Mucosa of descending colon (tissue), 3 donors: ENCODE measurements around the gene NF2. TPM values are rescaled to one million over a fixed set of nuclear protein-coding genes. Genes with fewer than 3 reads are reported as not detected.

Source experiments
- ATAC-seq: fragments of 200-7000 bp; cut with Tn5 transposase; one replicate; pipeline ENCODE4 v1.9.1; 2020; ENCODE audit warnings: mild to moderate bottlenecking, moderate library complexity
- DNase-seq, 3 donors: peaks; one replicate each; pipeline ENCODE4 v3.0.0-alpha.2; 2020
- H3K36me3 ChIP-seq: fragments of 200-600 bp; one replicate; pipeline ENCODE4 v1.8.0; 2021; ENCODE audit warnings: low read depth, mild to moderate bottlenecking
- H3K4me1 ChIP-seq: fragments of 200-600 bp; one replicate; pipeline ENCODE4 v1.8.0; 2021; ENCODE audit warnings: low read depth, mild to moderate bottlenecking
- H3K4me3 ChIP-seq: fragments of 200-600 bp; one replicate; pipeline ENCODE4 v1.8.0; 2021; ENCODE audit warnings: mild to moderate bottlenecking
- H3K9me3 ChIP-seq: fragments of 200-600 bp; one replicate; pipeline ENCODE4 v1.8.0; 2021; ENCODE audit warnings: mild to moderate bottlenecking
- intact Hi-C, 2 donors: fragments of 100-400 bp; cut with DNase I in 1 of 2; cut with micrococcal nuclease in 1 of 2; formaldehyde crosslinking; loops; one replicate each; pipeline versions ENCODE4 v1.11.0 to v1.11.1; 2022; cut with DNase I, micrococcal nuclease
- total RNA-seq, 3 donors: library from RNA; stranded (reverse); fragmentation: NEBNext Ultra II Directional in 2 of 3; extraction: Animal tissue kit (Norgen Biotek cat#: 25700) in 2 of 3; gene quantifications; one replicate each; pipeline versions ENCODE4 v1.2.1 to v1.2.4, GENCODE V29; 2021 to 2023
- TF ChIP-seq, protein P1 (sequence below): fragments of 200-600 bp; IDR thresholded peaks from one replicate; pipeline ENCODE4 v1.8.0; 2022; ENCODE audit warnings: antibody characterized with exemption, mild to moderate bottlenecking
- donor health status: DM: no; HTN: no; CAD: no; lungs with moderate emphysema.
- donor health status: DM: no; HTN: no; CAD: no.
- donor health status: DM: no; HTN: yes; CAD: no.

NF2 gene
- total RNA-seq, 3 donors from 2014 or later, result 32.3 to 45.2 (median 43.1) TPM

DNA sequence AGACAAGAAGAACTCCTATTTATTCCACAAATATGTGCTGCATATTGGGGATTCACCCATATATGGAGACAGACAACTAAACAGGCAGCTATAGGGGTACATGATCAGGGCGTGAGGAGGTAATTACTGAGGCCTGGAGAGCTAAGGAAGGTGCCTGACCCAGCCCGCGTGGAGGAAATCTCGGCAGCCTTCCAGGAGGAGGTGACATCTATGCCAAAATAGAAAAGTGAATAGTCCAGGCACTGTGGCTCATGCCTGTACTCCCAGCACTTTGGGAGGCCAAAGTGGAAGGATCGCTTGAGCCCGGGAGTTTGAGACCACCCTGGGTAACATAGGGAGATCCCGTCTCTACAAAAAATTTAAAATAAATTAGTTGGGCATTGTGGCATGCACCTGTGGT is 36.1 kb upstream of the NF2 start:
- TF ChIP-seq, protein P1, sequence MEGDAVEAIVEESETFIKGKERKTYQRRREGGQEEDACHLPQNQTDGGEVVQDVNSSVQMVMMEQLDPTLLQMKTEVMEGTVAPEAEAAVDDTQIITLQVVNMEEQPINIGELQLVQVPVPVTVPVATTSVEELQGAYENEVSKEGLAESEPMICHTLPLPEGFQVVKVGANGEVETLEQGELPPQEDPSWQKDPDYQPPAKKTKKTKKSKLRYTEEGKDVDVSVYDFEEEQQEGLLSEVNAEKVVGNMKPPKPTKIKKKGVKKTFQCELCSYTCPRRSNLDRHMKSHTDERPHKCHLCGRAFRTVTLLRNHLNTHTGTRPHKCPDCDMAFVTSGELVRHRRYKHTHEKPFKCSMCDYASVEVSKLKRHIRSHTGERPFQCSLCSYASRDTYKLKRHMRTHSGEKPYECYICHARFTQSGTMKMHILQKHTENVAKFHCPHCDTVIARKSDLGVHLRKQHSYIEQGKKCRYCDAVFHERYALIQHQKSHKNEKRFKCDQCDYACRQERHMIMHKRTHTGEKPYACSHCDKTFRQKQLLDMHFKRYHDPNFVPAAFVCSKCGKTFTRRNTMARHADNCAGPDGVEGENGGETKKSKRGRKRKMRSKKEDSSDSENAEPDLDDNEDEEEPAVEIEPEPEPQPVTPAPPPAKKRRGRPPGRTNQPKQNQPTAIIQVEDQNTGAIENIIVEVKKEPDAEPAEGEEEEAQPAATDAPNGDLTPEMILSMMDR, result no peak
- no peak for ATAC-seq
- intact Hi-C loops, result no loop called here
- Histone ChIP-seq H3K9me3 (no peaks in the 10 kb centered on the region), H3K4me3 (no peak overlapping the region), H3K4me1 (no peaks in the 10 kb centered on the region), H3K36me3 (no peaks in the 10 kb centered on the region)
- no peak for DNase-seq

DNA sequence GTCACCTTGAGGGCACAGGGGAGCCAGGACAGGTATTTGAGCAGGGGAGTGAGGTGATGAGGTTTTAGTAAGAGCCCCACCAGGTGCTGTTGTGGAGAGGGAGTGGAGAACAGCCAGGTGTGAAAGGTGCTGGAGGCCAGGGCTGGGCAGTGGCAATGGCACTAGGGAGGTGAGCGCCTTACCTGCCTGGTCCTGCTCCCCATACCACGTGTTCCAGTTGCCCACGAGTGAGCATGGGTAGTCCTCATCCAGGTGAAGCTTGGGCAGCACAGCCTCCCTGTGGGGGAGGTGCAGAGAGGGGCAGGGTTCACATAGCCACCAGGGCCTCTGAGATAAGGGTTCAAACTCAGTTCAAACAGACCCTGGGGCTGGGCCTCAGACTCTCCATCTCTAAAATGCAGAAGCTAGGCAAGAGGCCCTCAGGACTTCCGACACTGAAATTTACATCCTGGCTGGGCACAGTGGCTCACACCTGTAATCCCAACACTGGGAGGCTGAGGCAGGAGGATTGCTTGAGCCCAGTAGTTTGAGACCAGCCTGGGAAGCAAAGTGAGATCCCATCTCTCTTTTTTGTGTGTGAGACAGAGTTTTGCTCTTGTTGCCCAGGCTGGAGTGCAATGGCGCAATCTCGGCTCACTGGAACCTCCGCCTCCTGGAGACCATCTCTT is 34.3 kb upstream of the NF2 start:
- Histone ChIP-seq H3K9me3 (no peaks in the 10 kb centered on the region), H3K4me3 (no peak overlapping the region), H3K36me3 (no peaks in the 10 kb centered on the region), H3K4me1 (no peaks in the 10 kb centered on the region)
- ATAC-seq (no peak), DNase-seq (no peak)
- intact Hi-C loops, result no loop called here
- TF ChIP-seq, protein P1, result no peak

DNA sequence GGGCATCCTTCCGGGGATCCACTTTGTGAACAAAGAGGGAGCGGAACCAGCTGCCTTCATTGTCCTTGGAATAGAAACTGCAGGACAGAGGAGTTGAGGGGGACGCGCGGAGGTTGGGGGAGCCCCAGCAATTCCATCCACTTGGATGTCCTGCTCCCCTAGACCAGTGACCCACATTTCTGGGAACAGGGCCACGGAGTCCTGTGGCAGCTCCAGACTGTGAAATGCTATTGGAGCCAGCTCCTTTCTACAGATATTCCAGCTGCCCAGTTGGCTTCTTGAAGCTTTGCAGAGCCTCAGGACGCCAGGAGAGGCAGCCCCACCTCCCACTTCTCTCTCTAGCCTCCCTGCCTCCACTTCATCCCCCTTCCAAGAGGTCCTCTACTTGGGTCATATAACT is 33.0 kb upstream of the NF2 start:
- TF ChIP-seq, protein P1, result no peak
- Histone ChIP-seq H3K4me1 (no peaks in the 10 kb centered on the region), H3K9me3 (no peaks in the 10 kb centered on the region), H3K36me3 (no peaks in the 10 kb centered on the region), H3K4me3 (no peak overlapping the region)
- ATAC-seq (no peak), DNase-seq (no peak)
- intact Hi-C loops, result no loop called here

DNA sequence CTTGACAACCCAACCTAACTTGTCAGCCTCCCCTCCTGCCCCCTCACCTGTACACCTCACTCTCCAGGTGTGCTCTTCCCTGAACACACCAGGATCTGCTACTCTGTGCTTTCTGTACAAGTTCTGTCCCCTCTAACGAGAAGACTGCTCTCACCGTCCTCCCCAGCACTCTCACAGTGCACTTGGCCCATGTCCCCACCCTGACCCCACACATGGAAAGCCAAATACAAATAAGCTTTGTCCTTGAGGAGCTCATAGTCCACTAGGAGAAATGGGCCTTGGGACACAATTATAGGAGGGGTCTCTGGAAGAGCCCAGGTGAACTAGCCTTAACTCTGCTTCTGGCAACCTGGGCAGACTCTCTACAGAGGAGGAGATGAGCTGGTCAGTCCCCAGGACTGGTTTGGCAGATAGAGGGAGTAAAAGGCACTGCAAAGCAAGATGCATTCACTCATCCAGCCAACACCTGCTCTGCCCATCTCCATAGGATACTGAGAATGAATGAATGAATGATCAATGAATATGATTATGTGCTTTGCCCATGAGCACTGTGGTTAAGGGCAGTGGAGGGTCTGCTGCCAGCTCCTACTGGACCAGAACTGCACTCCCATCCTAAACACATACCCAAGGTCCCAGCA is 32.4 kb upstream of the NF2 start:
- Histone ChIP-seq H3K4me1 (no peaks in the 10 kb centered on the region), H3K4me3 (no peak overlapping the region), H3K9me3 (no peaks in the 10 kb centered on the region), H3K36me3 (no peaks in the 10 kb centered on the region)
- intact Hi-C loops, result no loop called here
- TF ChIP-seq, protein P1, result no peak
- no peak for ATAC-seq
- no peak for DNase-seq

DNA sequence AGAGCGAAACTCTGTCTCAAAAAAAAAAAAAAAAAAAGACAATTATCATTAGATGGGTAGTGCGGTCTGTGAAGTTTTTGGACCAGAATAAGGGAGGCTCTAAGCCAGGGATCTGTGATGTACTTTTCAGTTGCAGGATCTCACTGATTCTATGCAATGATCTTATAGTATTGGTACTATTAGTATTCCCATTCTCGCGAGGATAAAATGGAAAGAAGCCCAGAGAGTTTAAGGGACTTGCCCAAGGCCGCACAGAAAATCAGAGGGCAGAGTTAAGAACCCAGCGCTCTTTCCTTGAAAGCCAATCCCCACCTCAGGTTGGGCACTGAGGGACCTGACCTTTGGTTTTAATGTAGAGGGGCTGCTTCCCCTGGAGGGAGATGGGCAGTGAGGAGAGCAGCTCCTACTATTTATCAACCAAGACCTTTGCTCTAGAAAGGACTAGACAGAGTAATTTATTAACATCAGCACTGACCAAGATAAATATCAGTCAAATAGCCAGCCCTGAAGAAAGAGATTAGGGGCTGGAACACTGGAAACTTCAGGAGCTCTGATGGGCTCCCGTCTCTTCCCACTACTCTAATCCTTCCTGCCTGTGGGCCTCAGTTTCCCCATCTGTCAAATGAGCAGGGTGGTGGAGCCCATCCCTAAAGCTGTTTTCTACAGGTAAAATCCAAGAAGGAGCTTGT is 28.5 kb upstream of the NF2 start:
- ATAC-seq (no peak), DNase-seq (no peak)
- TF ChIP-seq, protein P1, result no peak
- H3K4me1 ChIP-seq, result no peaks in the 10 kb centered on the region
- H3K9me3 ChIP-seq, result no peaks in the 10 kb centered on the region
- intact Hi-C loops, result no loop called here
- H3K4me3 ChIP-seq, result no peak overlapping the region
- H3K36me3 ChIP-seq, result no peaks in the 10 kb centered on the region
